Cardiac septum (tissue), 1 donor: ENCODE data around the gene SMS. TPM values are rescaled to one million over a fixed set of nuclear protein-coding genes. Genes with fewer than 3 reads are reported as not detected.

ENCODE experiments used
- DNase-seq: peaks from one replicate; pipeline ENCODE4 v3.0.0-alpha.2; 2020; ENCODE audit warnings: low spot score
- intact Hi-C: fragments of 100-400 bp; cut with DNase I; formaldehyde crosslinking; loops from one replicate; pipeline ENCODE4 v1.14.0; 2022
- total RNA-seq: library from RNA; stranded (reverse); fragmentation: NEBNext Ultra II Directional; extraction: Animal tissue kit (Norgen Biotek cat#: 25700); gene quantifications from one replicate; pipeline ENCODE4 v1.2.1, GENCODE V29; 2021
- donor health status: DM: no; HTN: no; CAD: no.

The SMS gene
- total RNA-seq, 1 donor from 2014 or later = 74.9 TPM

- intact Hi-C loops = no loop called here
- DNase-seq = no peak
Measured at GRCh38 chrX:22024577-22024976, 84.1 kb downstream of the SMS start.

- intact Hi-C loops = no loop called here
- DNase-seq = no peak
Measured at GRCh38 chrX:22025751-22026150, 85.2 kb downstream of the SMS start.

GRCh38 chrX:22026731-22027130, 86.2 kb downstream of the SMS start:
- DNase-seq = no peak
- intact Hi-C loops = no loop called here

GRCh38 chrX:22032084-22032483, 91.6 kb downstream of the SMS start, which contains the start of gene PHEX:
PHEX (plus strand) TSS chrX:22032325; CDS start chrX:22033006, 681 bp downstream.
- intact Hi-C loops = no loop called here
- DNase-seq = no peak

GRCh38 chrX:22032506-22032905, 92.0 kb downstream of the SMS start:
- intact Hi-C loops = no loop called here
- no peak for DNase-seq

- DNase-seq = no peak
- intact Hi-C loops = no loop called here
Measured at GRCh38 chrX:22033818-22034217, 93.3 kb downstream of the SMS start.

- intact Hi-C loops = no loop called here
- DNase-seq = no peak
Measured at GRCh38 chrX:22035236-22035635, 94.7 kb downstream of the SMS start.

- intact Hi-C loops = no loop called here
Measured at GRCh38 chrX:22037225-22037624, 96.7 kb downstream of the SMS start.

GRCh38 chrX:22037911-22038537, 97.5 kb downstream of the SMS start:
- no peak for DNase-seq

More at GRCh38 chrX:22037225-22037624, 96.7 kb downstream of the SMS start:
- DNase-seq = no peak

GRCh38 chrX:22039541-22039940, 99.0 kb downstream of the SMS start:
- intact Hi-C loops = no loop called here
- DNase-seq = no peak

More at GRCh38 chrX:22037911-22038537, 97.5 kb downstream of the SMS start:
- intact Hi-C loops = no loop called here

- intact Hi-C loops = no loop called here
- no peak for DNase-seq
Measured at GRCh38 chrX:22040184-22040583, 99.7 kb downstream of the SMS start.

- intact Hi-C loops = no loop called here
- DNase-seq = no peak
Measured at GRCh38 chrX:22041907-22042530, 101.5 kb downstream of the SMS start.

- DNase-seq = no peak
- intact Hi-C loops = no loop called here
Measured at GRCh38 chrX:22043872-22044271, 103.4 kb downstream of the SMS start.

Other genes starting within 250 kb of the SMS start
- gene SMPX, start 182.6 kb upstream of the SMS start, total RNA-seq = 732 TPM
- gene MBTPS2, start 101.1 kb upstream of the SMS start, total RNA-seq = 11.2 TPM
- 0.97 TPM for gene YY2, start 84.7 kb upstream of the SMS start, total RNA-seq
- gene PHEX, start 91.6 kb downstream of the SMS start, total RNA-seq = 0.11 TPM